ENCODE data around the gene CASZ1. TPM values are rescaled to one million over a fixed set of nuclear protein-coding genes. Genes with fewer than 3 reads are reported as not detected.

Gene CASZ1
- total and polyA plus RNA-seq, 9 of the 15 experiments (the other 6 are each of a cell fraction or from before 2014, with no cell fraction given): 0.01 to 4.0 (median 0.76) TPM; not detected in 1

GRCh38 chr1:10740123-10740522 is 56.3 kb downstream of the CASZ1 start:
- no peak overlapping the region for H3K27ac ChIP-seq (ENCODE audit: extremely low read depth, low read depth, low read length)
- ATAC-seq: no peak
- H3K4me2 ChIP-seq (ENCODE audit: insufficient read depth, low read length): no peak overlapping the region
- intact Hi-C loops (cut with micrococcal nuclease) (no loop called here), in situ Hi-C loops (cut with MboI) (no loop called here)
- no peak for FAIRE-seq
- H3K4me1 ChIP-seq (replicated peaks in 1 of 2; ENCODE audit: control insufficient read depth in 2 of 2, insufficient read depth in 2 of 2, low read length in 2 of 2): peaks cover 0 to 22% of the 10 kb centered on the region in 2 experiments; a peak in 2 of 5 replicates
- H4K20me1 ChIP-seq (replicated peaks; ENCODE audit: control insufficient read depth, insufficient read depth, low read length): peaks cover 25% of the 10 kb centered on the region
- H2AFZ ChIP-seq (ENCODE audit: low read depth, low read length): no peak overlapping the region
- no TSS peak for BruUV-seq (replicated peaks)
- no peaks in the 10 kb centered on the region for H3K9me1 ChIP-seq (ENCODE audit: control insufficient read depth, insufficient read depth, low read length)
- 0% methylated on average over 6 of the region's 6 CpGs for WGBS (ENCODE audit: insufficient coverage, low coverage, missing lambda C conversion rate)
- H3K9me3 ChIP-seq (replicated peaks; ENCODE audit: control insufficient read depth, insufficient read depth, low read depth, low read length): no peaks in the 10 kb centered on the region
- CTCF ChIA-PET (ENCODE audit: low intra/inter-chr PET ratio): no interaction called here
- no peak for DNase-seq (ENCODE audit: extremely low read depth in 1 of 4, low spot score in 3 of 4)
- no peak overlapping the region for H3K9ac ChIP-seq (ENCODE audit: insufficient read depth in 1 of 2, low read depth in 2 of 2, low read length in 2 of 2)
- H3K36me3 ChIP-seq (ENCODE audit: control insufficient read depth, insufficient read depth, low read length): no peaks in the 10 kb centered on the region
- no peak overlapping the region for H3K4me3 ChIP-seq
- no peaks in the 10 kb centered on the region for H3K79me2 ChIP-seq (ENCODE audit: control insufficient read depth, insufficient read depth, low read length)
- peak; percentile 30 for TF ChIP-seq RBM25 (IDR thresholded peaks at IDR 0.05; ENCODE audit: low read depth, low read length, severe bottlenecking)
- TF ChIP-seq ARHGAP35 (IDR thresholded peaks at IDR 0.05; ENCODE audit: partially characterized antibody): no peak
- no peak for TF ChIP-seq ZFPM2 (CRISPR knock-in tag; IDR thresholded peaks at IDR 0.05)
- no peak for TF ChIP-seq SMARCE1 (IDR thresholded peaks at IDR 0.05)
- peaks cover 29 to 81% of the 10 kb centered on the region in 2 experiments for H3K27me3 ChIP-seq (ENCODE audit: control insufficient read depth in 2 of 2, insufficient read depth in 2 of 2, low read length in 2 of 2)
- POLR2A ChIA-PET: interaction anchor here (0.6 to 1.5 kb wide), 2 partner anchors 9 to 89 kb away, joined by 3 to 8 read pairs; no protein-coding TSS in a partner anchor

- DNase-seq (ENCODE audit: extremely low read depth in 1 of 4, low spot score in 3 of 4) (no peak), ATAC-seq (no peak), FAIRE-seq (no peak)
- H3K4me1 ChIP-seq (replicated peaks in 1 of 2; ENCODE audit: control insufficient read depth in 2 of 2, insufficient read depth in 2 of 2, low read length in 2 of 2): peaks cover 0 to 22% of the 10 kb centered on the region in 2 experiments; a peak in 2 of 5 replicates
- intact Hi-C loops (cut with micrococcal nuclease): no loop called here
- H3K4me2 ChIP-seq (ENCODE audit: insufficient read depth, low read length): no peak overlapping the region
- no peaks in the 10 kb centered on the region for H3K9me1 ChIP-seq (ENCODE audit: control insufficient read depth, insufficient read depth, low read length)
- H3K79me2 ChIP-seq (ENCODE audit: control insufficient read depth, insufficient read depth, low read length): no peaks in the 10 kb centered on the region
- BruUV-seq (replicated peaks): no TSS peak
- in situ Hi-C loops (cut with MboI): no loop called here
- H3K4me3 ChIP-seq: no peak overlapping the region
- CTCF ChIA-PET (ENCODE audit: low intra/inter-chr PET ratio): no interaction called here
- H3K27ac ChIP-seq (ENCODE audit: extremely low read depth, low read depth, low read length): no peak overlapping the region
- peaks cover 33 to 81% of the 10 kb centered on the region in 2 experiments for H3K27me3 ChIP-seq (ENCODE audit: control insufficient read depth in 2 of 2, insufficient read depth in 2 of 2, low read length in 2 of 2)
- peaks cover 28% of the 10 kb centered on the region for H4K20me1 ChIP-seq (replicated peaks; ENCODE audit: control insufficient read depth, insufficient read depth, low read length)
- H3K9ac ChIP-seq (ENCODE audit: insufficient read depth in 1 of 2, low read depth in 2 of 2, low read length in 2 of 2): no peak overlapping the region
- no peak overlapping the region for H2AFZ ChIP-seq (ENCODE audit: low read depth, low read length)
- H3K9me3 ChIP-seq (replicated peaks; ENCODE audit: control insufficient read depth, insufficient read depth, low read depth, low read length): no peaks in the 10 kb centered on the region
- H3K36me3 ChIP-seq (ENCODE audit: control insufficient read depth, insufficient read depth, low read length): no peaks in the 10 kb centered on the region
- WGBS (ENCODE audit: insufficient coverage, low coverage, missing lambda C conversion rate): 7% methylated on average over 8 of the region's 8 CpGs
- POLR2A ChIA-PET: interaction anchor here (0.6 to 1.5 kb wide), 4 partner anchors 9 to 89 kb away, joined by 3 to 8 read pairs (median 4); no protein-coding TSS in a partner anchor
- TF ChIP-seq ZNF644 (tag; IDR thresholded peaks at IDR 0.05; ENCODE audit: low read depth) (no peak), SP2 (IDR thresholded peaks at IDR 0.05; ENCODE audit: extremely low read depth, low read depth, low read length, poor library complexity, severe bottlenecking) (no peak), RFX5 (IDR thresholded peaks at IDR 0.05; ENCODE audit: low read depth, low read length) (no peak), HES1 (IDR thresholded peaks at IDR 0.05; ENCODE audit: low read depth) (no peak), ZNF140 (CRISPR knock-in tag; IDR thresholded peaks at IDR 0.05) (no peak), ZNF764 (CRISPR knock-in tag; IDR thresholded peaks at IDR 0.05; ENCODE audit: low read depth) (no peak), POU5F1 (IDR thresholded peaks at IDR 0.05; ENCODE audit: borderline replicate concordance, low read depth, low read length, partially characterized antibody) (no peak), IRF1 (CRISPR knock-in tag; IDR thresholded peaks at IDR 0.05; ENCODE audit: borderline replicate concordance) (no peak), RBBP5 (IDR thresholded peaks at IDR 0.05; ENCODE audit: borderline replicate concordance, insufficient read depth, low read length, poor library complexity, severe bottlenecking) (no peak), ERF (CRISPR knock-in tag; IDR thresholded peaks at IDR 0.05) (no peak), NBN (IDR thresholded peaks at IDR 0.05; ENCODE audit: low read depth) (no peak), HMG20B (CRISPR knock-in tag; IDR thresholded peaks at IDR 0.05) (no peak)
These were observed 56.9 kb downstream of the CASZ1 start for GRCh38 chr1:10739589-10739988.
